GM21717 (cell line): ENCODE results near the gene OR2V1.
"Not testable (repeated sequence)": the region's sequence is repeated elsewhere in the genome, so short reads cannot be mapped to it uniquely, and the experiment has no call there.

Source experiments
- ATAC-seq: cut with Tn5 transposase; IDR thresholded peaks from one replicate; pipeline ENCODE4 v1.9.1; 2021; ENCODE audit warnings: mild to moderate bottlenecking, moderate library complexity; ENCODE audit not compliant: unreplicated experiment

OR2V1 gene

GRCh38 chr5:181105391-181106025 is 25.5 kb downstream of the OR2V1 start:
- no peak for ATAC-seq

DNA sequence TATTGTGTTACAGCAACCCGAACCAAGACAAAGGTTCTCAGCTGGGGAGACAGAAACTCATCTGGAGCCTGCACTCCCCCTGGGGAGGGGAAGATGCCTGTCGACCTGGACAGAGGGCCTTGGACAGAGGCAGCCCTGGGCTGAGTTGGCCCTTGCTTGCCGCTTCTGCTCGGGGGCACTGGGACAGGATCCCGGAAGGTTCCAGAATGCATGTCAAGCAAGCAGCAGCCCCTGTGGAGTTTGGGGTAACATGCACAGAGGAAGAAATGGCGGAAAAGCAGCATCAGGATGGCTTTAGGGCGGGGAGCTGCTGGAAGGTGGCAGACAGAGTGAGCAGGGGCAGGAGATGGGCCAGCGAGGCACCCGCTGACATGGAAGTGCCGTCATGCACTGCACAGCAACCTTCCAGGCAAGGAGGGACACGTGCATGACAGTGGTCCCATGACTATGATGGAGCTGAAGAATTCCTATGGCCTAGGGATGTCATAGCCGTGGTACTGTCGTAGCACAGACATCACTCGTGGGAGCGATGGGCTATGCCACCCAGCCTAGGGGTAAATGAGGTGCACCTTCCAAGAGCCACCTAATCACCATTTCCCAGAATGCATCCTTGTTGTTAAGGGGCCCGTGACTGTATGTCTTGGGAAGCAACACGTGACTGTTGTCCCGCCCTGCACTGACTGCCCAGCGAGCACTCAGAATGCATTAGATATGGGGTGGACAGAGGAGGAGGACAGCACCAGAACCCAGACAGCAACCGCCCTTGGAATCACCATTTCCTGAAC is 26.2 kb downstream of the OR2V1 start:
- not testable (repeated sequence) for ATAC-seq

- not testable (repeated sequence) for ATAC-seq
Observed at GRCh38 chr5:181104259-181104568, 26.8 kb downstream of the OR2V1 start.

- ATAC-seq, result not testable (repeated sequence)
Observed at GRCh38 chr5:181101930-181102674, 28.9 kb downstream of the OR2V1 start.

- not testable (repeated sequence) for ATAC-seq
Observed at GRCh38 chr5:181101030-181101641, 29.8 kb downstream of the OR2V1 start.

- ATAC-seq, result no peak
Observed at GRCh38 chr5:181100121-181100875, 30.7 kb downstream of the OR2V1 start.

DNA sequence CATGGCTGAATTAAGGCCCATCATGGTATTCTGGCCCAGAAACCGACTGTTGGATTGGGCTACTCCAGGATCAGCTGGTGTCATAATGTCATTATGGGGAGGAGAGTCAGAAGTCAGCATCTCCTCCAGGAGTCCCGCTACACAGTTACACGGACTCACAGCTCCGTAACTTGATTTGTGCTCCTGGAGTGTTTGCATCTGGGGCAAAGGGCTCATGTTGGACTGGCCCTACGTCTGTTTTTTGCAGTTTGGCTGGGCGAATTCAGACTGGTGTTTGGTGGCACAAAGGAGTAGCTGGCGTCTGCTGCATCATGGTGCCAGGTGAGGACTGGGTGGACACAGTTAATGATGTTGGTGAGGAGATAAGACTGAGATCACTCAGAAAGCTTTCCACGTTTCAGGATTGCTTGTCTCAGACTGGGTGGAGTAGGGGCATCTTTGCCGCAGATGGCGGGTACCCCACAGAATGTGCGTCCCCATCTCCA is 31.3 kb downstream of the OR2V1 start:
- no peak for ATAC-seq

DNA sequence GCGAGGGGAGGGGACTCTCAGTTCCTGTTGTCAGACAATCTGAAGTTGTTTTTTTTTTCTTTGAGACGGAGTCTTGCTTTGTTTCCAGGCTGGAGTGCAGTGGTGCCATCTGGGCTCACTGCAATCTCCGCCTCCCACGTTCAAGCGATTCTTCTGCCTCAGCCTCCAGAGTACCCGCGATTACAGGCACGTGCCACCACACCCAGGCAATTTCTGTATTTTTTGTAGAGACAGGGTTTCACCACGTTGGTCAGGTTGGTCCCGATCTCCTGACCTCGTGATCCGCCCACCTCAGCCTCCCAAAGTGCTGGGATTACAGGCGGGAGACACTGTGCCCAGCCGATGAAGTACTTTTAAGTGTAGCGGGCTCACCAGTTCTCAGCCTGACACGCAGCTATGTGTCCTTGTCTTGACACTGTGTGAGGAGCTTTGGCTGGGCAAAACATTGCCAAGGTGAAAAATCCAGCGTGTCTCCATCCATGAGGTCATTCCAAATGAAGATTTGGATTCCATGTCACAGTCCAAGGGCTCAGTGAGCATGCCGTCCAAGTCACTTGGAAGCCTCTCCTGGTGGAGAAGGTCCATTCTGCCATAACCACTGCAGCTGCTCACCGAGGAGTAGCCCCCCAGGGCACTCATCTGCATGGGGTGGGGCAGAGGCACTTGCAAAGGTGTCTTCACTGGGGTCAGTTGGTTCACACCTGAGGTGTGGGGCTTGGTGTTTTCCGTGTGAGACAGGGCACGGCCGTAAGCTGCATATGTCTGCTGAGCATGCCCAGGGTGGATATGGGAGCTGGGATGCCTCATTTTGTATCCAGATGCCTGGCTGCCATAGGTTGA is 32.0 kb downstream of the OR2V1 start:
- ATAC-seq, result no peak

DNA sequence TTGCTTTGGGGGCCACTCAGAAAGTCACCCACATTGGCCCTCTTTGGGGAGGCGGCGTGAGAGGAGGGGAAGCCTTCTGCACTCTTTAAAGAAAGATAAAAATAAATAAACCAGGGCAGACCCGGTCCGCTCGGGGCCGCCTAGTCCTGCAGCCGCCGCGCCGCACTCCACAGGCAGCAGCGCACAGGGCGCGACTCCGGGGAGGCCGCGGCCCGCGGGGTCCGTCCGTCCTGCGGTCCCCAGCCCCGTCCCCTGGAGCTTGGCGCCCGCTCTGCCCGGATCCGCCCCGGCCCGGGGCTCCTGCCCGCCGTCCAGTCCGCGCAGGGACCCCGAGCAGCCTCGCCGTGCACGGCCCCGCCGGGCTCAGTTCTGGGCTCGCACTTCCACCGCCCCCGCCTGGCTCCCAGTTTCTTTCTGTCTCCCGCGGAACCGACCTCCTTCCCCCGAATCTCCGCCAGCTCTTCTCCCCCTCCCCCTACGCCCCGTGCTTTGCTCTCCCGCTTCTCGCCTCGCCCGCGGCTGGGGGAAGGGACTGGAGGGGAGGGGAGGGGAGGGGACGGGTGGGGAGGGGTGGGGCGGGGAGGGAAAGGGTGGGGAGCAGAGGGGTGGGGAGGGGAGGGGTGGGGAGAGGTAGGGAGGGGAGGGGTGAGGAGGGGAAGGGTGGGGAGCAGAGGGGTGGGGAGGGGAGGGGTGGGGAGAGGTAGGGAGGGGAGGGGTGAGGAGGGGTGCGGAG is 33.0 kb downstream of the OR2V1 start:
- not testable (repeated sequence) for ATAC-seq

GRCh38 chr5:181097383-181097753 is 33.6 kb downstream of the OR2V1 start:
- not testable (repeated sequence) for ATAC-seq

DNA sequence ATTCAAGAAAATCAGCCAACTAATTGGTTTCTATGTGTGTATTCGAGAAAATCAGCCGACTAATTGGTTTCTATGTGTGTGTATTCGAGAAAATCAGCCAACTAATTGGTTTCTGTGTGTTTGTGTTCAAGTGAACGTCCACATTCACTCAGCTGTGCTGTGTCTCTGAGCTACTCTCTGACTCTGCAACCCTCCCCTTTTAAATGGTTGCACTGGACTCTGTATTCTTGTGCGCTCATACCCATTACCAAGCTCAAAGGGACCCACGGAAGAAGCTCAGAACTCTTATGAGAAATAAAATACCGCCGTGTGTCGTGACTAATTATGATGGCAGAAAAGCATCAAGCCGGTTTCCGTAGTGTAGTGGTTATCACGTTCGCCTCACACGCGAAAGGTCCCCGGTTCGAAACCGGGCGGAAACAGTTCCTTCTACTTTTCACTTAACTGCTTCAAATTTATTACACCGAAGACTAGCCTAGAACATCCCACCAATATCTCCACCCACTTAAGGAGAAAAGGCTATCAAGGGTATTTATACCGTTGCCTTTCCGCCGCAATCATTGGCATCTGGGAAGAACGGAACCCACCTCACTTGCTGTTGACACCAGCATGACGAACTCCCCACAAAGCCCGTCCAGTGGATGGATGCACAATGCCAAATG is 34.1 kb downstream of the OR2V1 start:
- ATAC-seq, result not testable (repeated sequence)

DNA sequence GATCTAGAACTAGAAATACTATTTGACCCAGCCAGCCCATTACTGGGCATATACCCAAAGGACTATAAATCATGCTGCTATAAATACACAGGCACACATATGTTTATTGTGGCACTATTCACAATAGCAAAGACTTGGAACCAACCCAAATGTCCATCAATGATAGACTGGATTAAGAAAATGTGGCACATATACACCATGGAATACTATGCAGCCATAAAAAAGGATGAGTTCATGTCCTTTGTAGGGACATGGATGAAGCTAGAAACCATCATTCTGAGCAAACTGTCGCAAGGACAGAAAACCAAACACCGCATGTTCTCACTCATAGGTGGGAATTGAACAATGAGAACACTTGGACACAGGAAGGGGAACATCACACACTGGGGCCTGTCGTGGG is 35.8 kb downstream of the OR2V1 start:
- ATAC-seq, result not testable (repeated sequence)

DNA sequence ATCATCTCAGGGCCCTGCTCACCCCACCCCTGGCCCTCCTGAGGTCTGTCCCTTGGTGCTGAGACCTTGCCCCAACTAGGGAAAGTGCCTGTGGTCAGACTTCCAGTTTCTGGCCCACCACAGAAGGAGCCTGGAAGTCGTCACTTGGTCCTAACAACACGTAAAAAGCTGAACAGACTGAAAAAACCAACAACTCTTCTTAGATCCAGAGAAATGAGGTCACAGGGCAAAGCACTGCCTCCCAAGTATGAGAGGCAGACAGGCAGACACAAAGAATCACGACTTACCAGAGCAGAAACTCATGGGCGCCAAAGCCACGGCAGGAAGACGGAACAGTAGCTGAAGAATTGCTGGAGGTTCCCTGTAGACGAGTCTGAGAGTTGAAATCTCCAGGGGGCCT is 38.5 kb downstream of the OR2V1 start:
- ATAC-seq, result no peak

GRCh38 chr5:181088289-181088688 is 42.7 kb downstream of the OR2V1 start:
- ATAC-seq, result no peak

DNA sequence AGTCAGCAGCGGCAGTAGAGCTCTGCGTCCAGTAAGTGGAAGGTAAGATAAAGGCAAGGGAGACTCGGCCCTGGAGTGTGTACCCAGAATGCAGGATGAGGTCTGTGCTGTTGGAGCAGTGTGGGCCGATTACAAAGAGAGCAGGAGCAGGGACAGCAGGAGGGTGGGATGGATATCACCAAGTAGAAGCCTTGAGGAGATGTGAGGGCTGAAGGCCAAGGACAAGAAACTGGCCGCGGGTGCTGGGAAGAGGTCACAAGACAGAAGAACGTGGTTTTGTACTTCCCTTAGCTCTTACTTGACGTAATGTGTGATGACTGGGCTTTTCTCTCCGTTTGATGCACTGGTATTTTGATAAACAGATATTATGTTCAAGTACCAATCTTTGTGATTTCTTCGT is 43.7 kb downstream of the OR2V1 start:
- no peak for ATAC-seq

GRCh38 chr5:181086884-181087205 is 44.1 kb downstream of the OR2V1 start:
- no peak for ATAC-seq

DNA sequence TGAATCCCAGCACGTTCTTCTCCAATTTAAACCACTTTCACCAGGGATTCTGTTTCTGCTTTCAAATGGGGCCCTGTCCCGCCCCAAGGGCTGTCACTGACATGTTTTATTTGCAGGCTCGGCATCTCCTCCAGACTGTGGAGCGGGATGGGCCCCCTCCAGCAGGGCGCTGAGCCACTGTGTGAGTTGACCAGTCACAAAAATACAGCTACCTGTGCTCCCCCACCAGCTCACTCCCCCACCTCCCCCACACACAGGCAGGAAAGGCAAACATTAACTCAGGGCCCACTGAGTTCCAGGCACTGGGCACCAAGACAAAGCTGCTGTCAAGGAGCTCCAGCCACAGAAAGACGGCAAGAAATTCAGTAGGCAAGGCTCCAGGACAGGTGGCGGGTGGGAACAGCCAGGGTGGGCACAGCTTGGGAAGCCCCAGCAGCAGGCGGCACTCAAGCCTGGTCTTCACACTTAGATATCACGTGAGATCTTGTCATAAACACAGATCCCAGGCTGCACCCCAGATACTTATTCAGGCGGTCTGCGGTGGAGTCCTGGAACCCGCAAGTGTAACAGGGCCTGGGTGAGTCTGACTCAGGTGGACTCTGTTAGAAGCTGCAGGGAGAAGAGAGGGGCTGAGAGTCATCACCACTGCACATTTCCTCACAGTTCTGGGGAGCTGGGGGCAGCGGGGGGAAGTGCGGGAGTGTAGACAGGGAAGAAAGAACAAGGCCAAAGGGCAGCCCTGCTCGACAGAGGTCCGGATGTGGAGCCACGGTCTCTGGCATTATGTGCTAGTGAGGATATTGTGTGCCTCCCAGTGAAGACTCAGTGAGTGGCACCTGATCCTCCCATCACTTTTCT is 44.7 kb downstream of the OR2V1 start:
- ATAC-seq, result no peak
